HEK293 (cell line): ENCODE results near the gene ESRRA.

ENCODE experiments used
- CTCF ChIA-PET: fragments of 350-600 bp; formaldehyde crosslinking; extraction: SDS; loops from one replicate; lab custom pipeline; 2021; ENCODE audit warnings: antibody characterized with exemption; lab: Yijun Ruan, JAX
- POLR2A ChIA-PET: fragments of 300-600 bp; formaldehyde crosslinking; extraction: SDS; loops from one replicate; lab custom pipeline; 2020; ENCODE audit warnings: antibody characterized with exemption, inconsistent platforms; lab: Yijun Ruan, JAX
- H3K27ac ChIP-seq: fragments of 200-500 bp; sonication (Bioruptor generic); 2 replicates; pipeline ENCODE4 v1.5.1; 2014; ENCODE audit warnings: low read depth, low read length, control low read depth, inconsistent platforms; ENCODE audit errors: extremely low read depth
- H3K36me3 ChIP-seq, 2 experiments: fragments of 200-500 bp in 1 of 2; sonication (Bioruptor generic) in 1 of 2; 1 replicate in 1 of 2; 2 replicates in 1 of 2; pipeline ENCODE4 v1.5.1; 2014 to 2017; ENCODE audit warnings: inconsistent platforms in 2 of 2, low read length in 2 of 2; ENCODE audit not compliant: control insufficient read depth in 2 of 2, insufficient read depth in 1 of 2
- H3K4me1 ChIP-seq: fragments of 200-500 bp; sonication (Bioruptor generic); 2 replicates; pipeline ENCODE4 v1.5.1; 2014; ENCODE audit warnings: mild to moderate bottlenecking, low read length, inconsistent platforms; ENCODE audit not compliant: control insufficient read depth, insufficient read depth
- H3K4me3 ChIP-seq: 2 replicates; pipeline ENCODE4 v1.5.1; 2011; ENCODE audit warnings: low read depth, mild to moderate bottlenecking, control low read depth, low read length, moderate library complexity
- H3K9me3 ChIP-seq: fragments of 200-500 bp; sonication (Bioruptor generic); 2 replicates; pipeline ENCODE4 v1.5.1; 2014; ENCODE audit warnings: low read depth, low read length, inconsistent platforms; ENCODE audit not compliant: control insufficient read depth, insufficient read depth
- GLIS1 ChIP-seq: fragments of 450-650 bp; formaldehyde crosslinking; IDR thresholded peaks from 2 replicates; pipeline ENCODE4 v1.5.1; 2016; ENCODE audit warnings: missing biosample characterization, missing genetic modification characterization
- GLIS2 ChIP-seq: fragments of 450-650 bp; formaldehyde crosslinking; IDR thresholded peaks from 2 replicates; pipeline ENCODE4 v1.5.1; 2016; ENCODE audit warnings: missing biosample characterization, missing genetic modification characterization
- HIC1 ChIP-seq: fragments of 450-650 bp; formaldehyde crosslinking; IDR thresholded peaks from 2 replicates; pipeline ENCODE4 v1.5.1; 2016; ENCODE audit warnings: missing biosample characterization, missing genetic modification characterization
- KLF7 ChIP-seq: fragments of 450-650 bp; formaldehyde crosslinking; IDR thresholded peaks from 2 replicates; pipeline ENCODE4 v1.5.1; 2016; ENCODE audit warnings: missing biosample characterization, missing genetic modification characterization, borderline replicate concordance
- MEIS1 ChIP-seq: sonication (generic); formaldehyde crosslinking; IDR thresholded peaks from 2 replicates; pipeline ENCODE4 v1.8.1; 2022; ENCODE audit warnings: missing genetic modification reagents, mild to moderate bottlenecking, borderline replicate concordance
- MYNN ChIP-seq: fragments of 450-650 bp; formaldehyde crosslinking; IDR thresholded peaks from 2 replicates; pipeline ENCODE4 v1.5.1; 2016; ENCODE audit warnings: missing biosample characterization, missing genetic modification characterization, borderline replicate concordance
- REPIN1 ChIP-seq: fragments of 450-650 bp; formaldehyde crosslinking; IDR thresholded peaks from 2 replicates; pipeline ENCODE4 v1.5.1; 2017; ENCODE audit warnings: missing biosample characterization, missing genetic modification characterization, low read depth
- ZBTB11 ChIP-seq: fragments of 450-650 bp; formaldehyde crosslinking; conservative IDR thresholded peaks from 2 replicates; pipeline ENCODE4 v1.5.1; 2016; ENCODE audit warnings: low read depth, missing biosample characterization, missing genetic modification characterization
- ZEB2 ChIP-seq: fragments of 450-650 bp; formaldehyde crosslinking; IDR thresholded peaks from 2 replicates; pipeline ENCODE4 v1.5.1; 2016; ENCODE audit warnings: missing biosample characterization, missing genetic modification characterization
- ZFP41 ChIP-seq: fragments of 450-650 bp; formaldehyde crosslinking; IDR thresholded peaks from 2 replicates; pipeline ENCODE4 v1.5.1; 2016; ENCODE audit warnings: missing biosample characterization, missing genetic modification characterization, borderline replicate concordance
- ZFP69B ChIP-seq: fragments of 450-650 bp; formaldehyde crosslinking; IDR thresholded peaks from 2 replicates; pipeline ENCODE4 v1.5.1; 2016; ENCODE audit warnings: missing biosample characterization, missing genetic modification characterization
- ZIC2 ChIP-seq: fragments of 450-650 bp; formaldehyde crosslinking; IDR thresholded peaks from 2 replicates; pipeline ENCODE4 v1.5.1; 2016; ENCODE audit warnings: missing biosample characterization, missing genetic modification characterization
- ZNF133 ChIP-seq: fragments of 450-650 bp; formaldehyde crosslinking; IDR thresholded peaks from 2 replicates; pipeline ENCODE4 v1.5.1; 2016; ENCODE audit warnings: missing biosample characterization, missing genetic modification characterization
- ZNF239 ChIP-seq: fragments of 450-650 bp; formaldehyde crosslinking; IDR thresholded peaks from 2 replicates; pipeline ENCODE4 v1.5.1; 2016; ENCODE audit warnings: missing biosample characterization, missing genetic modification characterization
- ZNF350 ChIP-seq: fragments of 450-650 bp; formaldehyde crosslinking; IDR thresholded peaks from 2 replicates; pipeline ENCODE4 v1.5.0; 2017; ENCODE audit warnings: missing biosample characterization, mild to moderate bottlenecking, missing genetic modification characterization
- ZNF366 ChIP-seq: fragments of 450-650 bp; formaldehyde crosslinking; conservative IDR thresholded peaks from 2 replicates; pipeline ENCODE4 v1.5.1; 2016; ENCODE audit warnings: missing biosample characterization, missing genetic modification characterization
- ZNF37A ChIP-seq: fragments of 450-650 bp; IDR thresholded peaks from 2 replicates; pipeline ENCODE4 v1.5.1; 2018; ENCODE audit warnings: missing biosample characterization, missing genetic modification characterization
- ZNF426 ChIP-seq: fragments of 450-650 bp; formaldehyde crosslinking; IDR thresholded peaks from 2 replicates; pipeline ENCODE4 v1.5.1; 2017; ENCODE audit warnings: missing biosample characterization, missing genetic modification characterization, mild to moderate bottlenecking, inconsistent platforms, moderate library complexity
- ZNF473 ChIP-seq: fragments of 450-650 bp; formaldehyde crosslinking; IDR thresholded peaks from 2 replicates; pipeline ENCODE4 v1.5.1; 2017; ENCODE audit warnings: missing biosample characterization, missing genetic modification characterization
- ZNF785 ChIP-seq: fragments of 450-650 bp; formaldehyde crosslinking; IDR thresholded peaks from 2 replicates; pipeline ENCODE4 v1.5.1; 2016; ENCODE audit warnings: missing biosample characterization, missing genetic modification characterization
- ZNF791 ChIP-seq: fragments of 450-650 bp; formaldehyde crosslinking; IDR thresholded peaks from 2 replicates; pipeline ENCODE4 v1.5.1; 2016; ENCODE audit warnings: missing biosample characterization, missing genetic modification characterization
- ZNF830 ChIP-seq: fragments of 450-650 bp; IDR thresholded peaks from 2 replicates; pipeline ENCODE4 v1.5.0; 2018; ENCODE audit warnings: missing biosample characterization, missing genetic modification characterization, low read depth, mild to moderate bottlenecking, moderate library complexity

ESRRA gene

GRCh38 chr11:64352099-64352994 lies 47.0 kb downstream of the ESRRA start:
- no peak for TF ChIP-seq ZNF473 (tag by site-specific recombination)
- peak; percentile 60 for TF ChIP-seq ZIC2 (tag by site-specific recombination)
- no peak for TF ChIP-seq ZNF37A (tag by site-specific recombination)
- TF ChIP-seq ZFP41 (tag by site-specific recombination): no peak
- peak; percentile 9; the same call in 1 of the 2 replicates for TF ChIP-seq HIC1 (tag by site-specific recombination)
- TF ChIP-seq ZNF366 (tag by site-specific recombination): no peak
- TF ChIP-seq ZFP69B: no peak
- ChIA-PET POLR2A (interaction anchor here (3.7 kb wide), 1 partner anchor 35 kb away, joined by 34 read pairs; the partner anchor contains the start of genes PRDX5 and TRMT112), CTCF (interaction anchor here (0.6 to 7.8 kb wide), 7 partner anchors 9 to 863 kb away, joined by 3 to 86 read pairs (median 4); partner anchors contain the start of genes CCDC88B, PRDX5 and TRMT112)
- no peaks in the 10 kb centered on the region for H3K4me1 ChIP-seq
- no peaks in the 10 kb centered on the region for H3K9me3 ChIP-seq
- H3K27ac ChIP-seq: no peak overlapping the region
- no peak overlapping the region for H3K4me3 ChIP-seq
- H3K36me3 ChIP-seq: no peaks in the 10 kb centered on the region

- no peaks in the 10 kb centered on the region for H3K4me1 ChIP-seq
- H3K27ac ChIP-seq: no peak overlapping the region
- CTCF ChIA-PET: interaction anchor here (0.6 to 7.8 kb wide), 11 partner anchors 10 to 516 kb away, joined by 3 to 86 read pairs (median 5); partner anchors contain the start of genes CCDC88B, ESRRA, FERMT3 and PRDX5
- no peaks in the 10 kb centered on the region for H3K9me3 ChIP-seq
- TF ChIP-seq ZNF426 (tag by site-specific recombination): no peak
- TF ChIP-seq ZNF239 (tag by site-specific recombination): no peak
- no peak for TF ChIP-seq MEIS1
- TF ChIP-seq MYNN: no peak
- TF ChIP-seq, all 188 proteins: peak for 0
- Histone ChIP-seq H3K4me3 (no peak overlapping the region), H3K36me3 (no peaks in the 10 kb centered on the region)
- POLR2A ChIA-PET: interaction anchor here (3.7 kb wide), 1 partner anchor 36 kb away, joined by 34 read pairs; the partner anchor contains the start of genes PRDX5 and TRMT112
Observed at GRCh38 chr11:64352995-64353714, 47.8 kb downstream of the ESRRA start.

- ChIA-PET POLR2A (interaction anchor here (1.3 to 3.7 kb wide), 3 partner anchors 37 to 168 kb away, joined by 4 to 34 read pairs (median 4); partner anchors contain the start of genes PRDX5, STIP1 and TRMT112), CTCF (interaction anchor here (0.6 to 7.8 kb wide), 21 partner anchors 10 to 803 kb away, joined by 3 to 86 read pairs (median 6); partner anchors contain the start of genes CATSPERZ, CCDC88B, ESRRA and FERMT3)
- no peaks in the 10 kb centered on the region; the same call in 1 of the 2 replicates for H3K4me1 ChIP-seq
- no peak overlapping the region for H3K27ac ChIP-seq
- H3K9me3 ChIP-seq: no peaks in the 10 kb centered on the region
- no peaks in the 10 kb centered on the region for H3K36me3 ChIP-seq
- H3K4me3 ChIP-seq: no peak overlapping the region
- TF ChIP-seq KLF7 (tag by site-specific recombination): no peak
- peak; percentile 80 for TF ChIP-seq GLIS2 (tag by site-specific recombination)
- no peak for TF ChIP-seq ZNF830 (tag by site-specific recombination)
- TF ChIP-seq ZNF473 (tag by site-specific recombination): no peak
- TF ChIP-seq REPIN1 (tag by site-specific recombination): no peak
- no peak for TF ChIP-seq ZEB2
- TF ChIP-seq ZNF133: no peak
- peak; percentile 74; the same call in 1 of the 2 replicates for TF ChIP-seq GLIS1
- no peak for TF ChIP-seq ZBTB11
- no peak for TF ChIP-seq ZNF426 (tag by site-specific recombination)
- TF ChIP-seq ZNF791 (tag by site-specific recombination): no peak
- TF ChIP-seq ZNF350 (tag by site-specific recombination): no peak
- no peak for TF ChIP-seq ZNF785 (tag by site-specific recombination)
Observed at GRCh38 chr11:64353715-64354506, 48.6 kb downstream of the ESRRA start.
